GM18870 (cell line): ENCODE measurements around the gene IFITM1.
"Not testable (repeated sequence)": the region's sequence is repeated elsewhere in the genome, so short reads cannot be mapped to it uniquely, and the experiment has no call there.

Experiments used
- ATAC-seq: cut with Tn5 transposase; IDR thresholded peaks from one replicate; pipeline ENCODE4 v1.9.1; 2021; ENCODE audit warnings: moderate library complexity; ENCODE audit not compliant: unreplicated experiment

Gene IFITM1

DNA sequence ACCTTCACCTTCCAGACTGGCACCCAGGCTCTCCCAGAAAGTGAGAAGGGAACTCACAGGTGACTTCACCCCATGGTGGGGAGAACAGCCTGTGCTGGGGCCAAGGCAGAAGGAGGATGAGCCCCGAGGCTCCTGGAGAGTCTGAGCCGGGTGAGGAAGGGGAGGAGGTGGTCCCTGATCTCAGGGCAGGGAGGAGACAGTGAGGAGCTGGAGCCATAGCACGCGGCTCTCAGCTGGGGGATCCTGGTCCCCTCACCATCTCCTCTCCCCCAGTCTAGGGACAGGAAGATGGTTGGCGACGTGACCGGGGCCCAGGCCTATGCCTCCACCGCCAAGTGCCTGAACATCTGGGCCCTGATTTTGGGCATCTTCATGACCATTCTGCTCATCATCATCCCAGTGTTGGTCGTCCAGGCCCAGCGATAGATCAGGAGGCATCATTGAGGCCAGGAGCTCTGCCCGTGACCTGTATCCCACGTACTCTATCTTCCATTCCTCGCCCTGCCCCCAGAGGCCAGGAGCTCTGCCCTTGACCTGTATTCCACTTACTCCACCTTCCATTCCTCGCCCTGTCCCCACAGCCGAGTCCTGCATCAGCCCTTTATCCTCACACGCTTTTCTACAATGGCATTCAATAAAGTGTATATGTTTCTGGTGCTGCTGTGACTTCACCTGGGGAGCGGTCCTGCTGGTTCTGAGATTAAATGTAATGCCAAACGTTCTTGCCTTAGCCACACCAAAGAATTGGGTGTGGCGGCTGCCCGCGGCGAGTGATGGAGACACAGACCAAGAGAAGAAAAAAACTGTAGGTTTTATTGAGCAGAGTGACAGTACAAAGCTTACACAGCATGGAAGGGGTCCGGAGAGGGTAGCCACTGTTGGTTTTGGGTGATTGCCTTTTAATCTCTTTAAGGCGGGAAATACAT is 4.8 kb upstream of the IFITM1 start:
- not testable (repeated sequence) for ATAC-seq

DNA sequence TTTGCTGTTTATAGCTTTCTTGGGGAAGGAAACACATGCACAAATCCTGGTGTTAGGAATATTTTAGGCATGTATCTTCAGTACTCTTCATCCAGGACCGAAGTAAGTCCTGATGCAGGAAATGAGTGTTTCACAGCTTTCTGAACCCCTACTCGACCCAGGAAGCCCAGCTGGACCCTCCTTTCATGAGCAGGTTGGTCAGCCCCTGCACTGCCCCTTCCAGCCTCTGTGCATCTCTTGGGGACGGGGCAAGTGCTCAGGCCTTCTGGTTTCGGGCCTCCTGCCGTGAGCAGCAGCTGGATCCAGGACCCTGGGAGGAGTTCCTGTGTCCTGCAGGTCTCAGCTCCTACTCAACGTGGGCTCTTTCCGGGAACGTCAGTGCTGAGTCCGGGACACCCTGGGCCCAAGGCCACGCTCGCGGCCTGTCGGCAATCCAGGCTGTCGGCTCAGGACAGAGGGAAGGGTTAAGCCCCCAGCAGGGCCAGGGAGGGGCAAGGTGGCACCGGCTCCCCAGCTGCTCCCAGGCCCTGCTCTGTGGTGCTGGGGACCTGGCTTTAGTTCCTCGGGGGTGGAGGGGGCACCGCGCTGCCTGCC is 3.8 kb upstream of the IFITM1 start:
- not testable (repeated sequence) for ATAC-seq

DNA sequence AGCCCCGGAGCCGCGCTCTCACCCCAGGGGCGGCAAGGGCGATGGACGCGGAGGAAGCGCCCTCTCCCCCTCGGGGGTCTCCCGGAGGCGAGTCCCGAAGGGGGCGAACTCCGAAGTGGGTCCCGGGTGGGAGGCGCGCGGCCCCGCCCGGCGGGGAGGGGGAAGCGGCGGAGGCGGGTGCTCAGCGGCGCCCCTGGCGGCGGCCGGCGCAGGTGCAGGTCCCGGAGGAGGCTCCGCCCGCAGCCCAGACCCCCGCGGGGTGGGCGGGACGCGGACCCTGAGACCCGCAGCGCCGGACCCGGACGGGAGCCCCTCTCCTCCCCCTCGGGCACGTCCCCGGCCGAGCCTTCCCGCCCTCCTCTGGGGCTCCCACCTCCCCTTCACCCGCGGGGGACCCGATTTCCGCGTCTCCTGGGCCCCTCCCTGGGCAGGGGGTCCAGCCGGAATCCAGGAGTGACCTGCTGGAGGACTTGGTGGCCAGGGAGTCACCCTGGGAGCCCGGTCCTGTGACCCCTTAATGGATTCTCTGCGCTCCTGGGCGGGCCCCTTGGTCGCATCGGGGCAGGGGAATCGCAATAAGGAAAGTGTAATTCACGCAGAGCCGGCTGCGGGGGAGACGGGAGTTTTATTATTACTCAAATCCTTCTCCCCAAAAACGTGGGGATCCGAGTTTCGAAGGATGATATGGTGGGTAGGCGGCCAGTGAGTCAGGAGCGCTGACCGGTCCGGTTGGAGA is 2.7 kb upstream of the IFITM1 start:
- not testable (repeated sequence) for ATAC-seq

DNA sequence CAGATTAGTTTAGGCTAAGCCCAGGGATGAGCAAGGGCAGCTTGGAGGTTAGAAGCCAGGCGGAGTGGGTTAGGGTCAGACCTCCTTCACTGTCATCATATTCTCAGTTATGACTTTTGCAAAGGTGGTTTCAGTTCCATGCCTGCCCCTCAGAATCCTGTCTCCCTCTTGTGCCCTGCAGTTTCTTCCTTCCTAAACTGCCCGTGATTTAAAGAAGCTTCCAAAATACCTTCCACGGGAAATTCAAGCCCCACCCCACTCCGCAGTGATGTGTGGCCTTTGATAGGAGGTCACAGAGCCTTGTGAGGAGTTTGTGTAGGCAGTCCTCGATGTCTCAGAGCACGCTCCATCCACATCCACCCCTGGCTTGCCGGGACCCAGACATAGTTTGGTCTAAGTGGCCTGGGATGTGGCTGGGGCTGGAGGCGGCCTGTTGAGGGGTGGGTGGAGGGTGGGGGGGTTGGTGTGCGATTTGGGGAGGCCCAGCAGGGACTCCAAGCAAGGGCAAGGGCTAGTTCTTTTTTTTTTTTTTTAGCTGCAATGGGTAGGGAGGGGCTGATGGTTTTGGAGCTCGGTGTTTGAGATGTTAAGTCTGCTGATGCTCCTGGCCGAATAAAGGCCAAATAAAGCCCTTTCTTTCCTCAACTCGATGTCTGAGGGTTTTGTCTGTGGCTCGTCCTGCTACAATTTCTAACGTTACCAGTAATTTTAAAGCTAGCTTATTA is 1.6 kb upstream of the IFITM1 start:
- no peak for ATAC-seq

DNA sequence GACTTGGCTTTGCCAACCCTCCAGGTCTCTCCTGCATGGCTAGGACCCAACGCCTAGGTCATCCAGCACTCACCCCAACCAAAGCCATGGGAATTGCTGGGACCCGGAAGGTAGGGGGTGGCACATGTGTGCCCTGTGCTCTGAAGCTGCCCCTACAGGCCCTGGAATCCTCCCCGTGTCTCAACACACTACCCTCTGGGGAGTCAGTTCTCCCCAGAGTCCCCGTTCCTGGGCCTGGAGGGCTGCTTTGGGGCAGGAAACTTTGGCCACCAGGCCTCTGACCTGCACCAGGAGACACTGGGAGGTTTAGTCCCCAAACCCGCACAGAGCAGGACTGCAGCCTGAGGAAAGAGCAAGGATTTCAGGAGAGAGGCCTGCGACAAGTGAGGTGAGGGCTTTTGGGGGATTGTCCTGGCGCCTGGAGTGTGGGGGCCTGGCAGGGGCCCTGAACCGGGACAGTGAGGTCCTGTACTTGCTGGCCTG is 495 bp upstream of the IFITM1 start:
- no peak for ATAC-seq

DNA sequence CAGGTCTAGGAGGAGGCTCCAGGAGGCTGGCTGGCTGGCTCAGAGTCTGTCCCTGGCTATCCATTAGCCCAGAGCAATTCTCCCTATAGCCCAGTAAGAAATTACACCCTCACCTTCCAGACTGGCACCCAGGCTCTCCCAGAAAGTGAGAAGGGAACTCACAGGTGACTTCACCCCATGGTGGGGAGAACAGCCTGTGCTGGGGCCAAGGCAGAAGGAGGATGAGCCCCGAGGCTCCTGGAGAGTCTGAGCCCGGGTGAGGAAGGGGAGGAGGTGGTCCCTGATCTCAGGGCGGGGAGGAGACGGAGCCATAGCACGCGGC is 675 bp downstream of the IFITM1 start:
- ATAC-seq: not testable (repeated sequence)

DNA sequence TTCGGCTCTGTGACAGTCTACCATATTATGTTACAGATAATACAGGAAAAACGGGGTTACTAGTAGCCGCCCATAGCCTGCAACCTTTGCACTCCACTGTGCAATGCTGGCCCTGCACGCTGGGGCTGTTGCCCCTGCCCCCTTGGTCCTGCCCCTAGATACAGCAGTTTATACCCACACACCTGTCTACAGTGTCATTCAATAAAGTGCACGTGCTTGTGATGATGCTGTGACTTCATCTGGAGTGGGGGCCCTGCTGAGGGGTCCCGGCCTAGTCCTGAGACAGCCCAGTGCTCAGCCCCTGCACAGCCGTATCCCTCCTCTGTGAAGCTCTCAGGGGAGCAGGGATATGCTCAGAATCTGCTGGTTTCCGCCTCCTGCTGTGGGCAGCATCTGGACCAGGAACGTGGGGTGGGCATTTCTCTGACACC is 1.2 kb downstream of the IFITM1 start:
- no peak for ATAC-seq

DNA sequence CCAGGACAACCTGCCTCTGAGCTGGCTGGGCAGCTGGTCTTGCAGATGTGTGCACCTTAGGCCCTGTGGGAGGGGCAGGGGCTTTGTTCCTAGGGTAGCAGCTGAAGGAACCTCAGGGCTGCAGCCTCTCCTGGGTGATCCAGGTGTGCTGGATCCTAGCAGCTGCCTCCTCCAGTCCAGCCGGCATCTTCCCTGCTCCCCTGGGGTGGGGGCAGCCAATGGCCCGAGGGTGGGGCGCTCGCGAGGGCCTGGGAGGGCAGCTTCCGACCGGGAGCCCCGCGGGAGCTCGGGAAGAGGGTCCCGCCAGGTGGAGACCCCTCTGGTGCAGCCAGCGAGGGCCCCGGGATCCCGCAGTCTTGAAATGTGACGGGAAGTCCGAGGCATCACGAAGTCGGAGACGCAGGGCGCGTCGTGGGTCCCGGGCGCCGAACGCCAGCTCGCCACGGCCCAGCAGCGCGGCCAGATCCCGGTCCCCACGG is 1.7 kb downstream of the IFITM1 start:
- ATAC-seq: no peak

DNA sequence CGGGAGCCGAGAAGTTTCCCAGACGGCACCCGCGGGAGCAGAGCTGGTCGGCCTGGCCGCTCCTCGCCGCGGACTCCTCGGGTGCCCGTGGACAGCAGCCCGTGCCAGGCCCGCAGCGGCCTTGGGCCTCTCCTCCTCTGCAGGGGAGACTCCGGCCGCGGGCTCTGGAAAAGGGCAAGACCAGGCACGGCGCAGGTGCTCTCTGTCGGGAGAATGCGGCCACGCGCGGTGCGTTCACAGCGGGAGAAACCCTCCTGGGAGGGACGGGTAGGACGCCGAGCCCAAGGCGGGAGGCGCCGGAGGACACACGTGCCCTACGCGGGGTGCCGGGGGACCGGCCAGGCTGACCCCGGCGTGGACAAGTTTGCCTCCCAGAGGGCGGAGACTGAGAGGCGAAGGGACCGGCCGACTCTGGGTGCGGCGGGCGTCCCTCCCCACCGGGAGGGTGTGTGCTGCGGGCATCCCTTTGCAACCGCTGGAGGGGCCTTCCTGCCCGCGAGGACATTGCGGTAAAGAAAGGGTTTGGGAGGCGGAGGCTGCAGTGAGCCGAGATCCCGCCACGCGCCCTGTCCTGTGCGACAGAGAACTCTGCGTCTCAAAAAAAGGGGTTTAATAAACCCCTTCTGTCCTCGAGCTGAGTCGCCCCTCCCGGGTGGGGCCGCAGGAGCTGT is 2.3 kb downstream of the IFITM1 start:
- ATAC-seq: no peak

DNA sequence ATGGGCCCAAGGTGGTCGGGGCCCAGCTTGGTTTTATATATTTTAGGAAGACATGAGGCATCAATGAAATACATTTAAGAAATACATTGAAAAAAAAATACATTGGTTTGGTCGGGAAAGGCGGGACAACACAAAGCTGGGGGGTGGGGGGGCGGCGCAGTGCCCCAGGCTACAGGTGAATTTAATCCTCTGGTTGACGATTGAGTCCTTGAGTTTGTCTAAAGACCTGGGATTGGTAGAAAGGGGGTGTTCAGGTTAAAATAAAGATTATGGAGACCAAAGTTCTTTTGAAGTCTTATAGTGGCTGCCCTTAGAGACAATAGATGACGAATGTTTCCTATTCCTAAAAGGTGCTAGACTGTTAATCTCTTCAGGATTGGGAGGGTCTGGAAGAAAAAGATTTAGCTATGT is 3.1 kb downstream of the IFITM1 start:
- ATAC-seq: no peak

DNA sequence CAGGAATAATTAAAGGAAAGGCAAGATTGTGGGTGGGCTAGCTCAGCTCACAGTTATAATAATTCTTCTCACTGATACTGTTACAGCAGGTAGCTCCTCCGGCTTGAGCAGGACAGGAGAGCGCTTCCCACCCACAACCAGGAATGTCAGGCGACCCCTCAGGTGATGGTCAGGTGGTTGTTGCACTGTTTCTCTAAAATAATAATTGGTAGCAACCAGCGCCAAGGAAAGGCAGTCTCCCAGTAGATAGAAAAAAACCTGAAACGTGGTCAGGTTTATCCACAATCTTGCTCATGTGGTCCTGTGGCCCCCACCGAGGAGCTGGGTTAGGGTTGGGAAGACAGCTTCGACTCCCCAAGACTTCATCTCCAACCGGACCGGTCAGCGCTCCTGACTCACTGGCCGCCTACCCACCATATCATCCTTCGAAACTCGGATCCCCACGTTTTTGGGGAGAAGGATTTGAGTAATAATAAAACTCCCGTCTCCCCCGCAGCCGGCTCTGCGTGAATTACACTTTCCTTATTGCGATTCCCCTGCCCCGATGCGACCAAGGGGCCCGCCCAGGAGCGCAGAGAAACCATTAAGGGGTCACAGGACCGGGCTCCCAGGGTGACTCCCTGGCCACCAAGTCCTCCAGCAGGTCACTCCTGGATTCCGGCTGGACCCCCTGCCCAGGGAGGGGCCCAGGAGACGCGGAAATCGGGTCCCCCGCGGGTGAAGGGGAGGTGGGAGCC is 4.0 kb downstream of the IFITM1 start:
- ATAC-seq: not testable (repeated sequence)

DNA sequence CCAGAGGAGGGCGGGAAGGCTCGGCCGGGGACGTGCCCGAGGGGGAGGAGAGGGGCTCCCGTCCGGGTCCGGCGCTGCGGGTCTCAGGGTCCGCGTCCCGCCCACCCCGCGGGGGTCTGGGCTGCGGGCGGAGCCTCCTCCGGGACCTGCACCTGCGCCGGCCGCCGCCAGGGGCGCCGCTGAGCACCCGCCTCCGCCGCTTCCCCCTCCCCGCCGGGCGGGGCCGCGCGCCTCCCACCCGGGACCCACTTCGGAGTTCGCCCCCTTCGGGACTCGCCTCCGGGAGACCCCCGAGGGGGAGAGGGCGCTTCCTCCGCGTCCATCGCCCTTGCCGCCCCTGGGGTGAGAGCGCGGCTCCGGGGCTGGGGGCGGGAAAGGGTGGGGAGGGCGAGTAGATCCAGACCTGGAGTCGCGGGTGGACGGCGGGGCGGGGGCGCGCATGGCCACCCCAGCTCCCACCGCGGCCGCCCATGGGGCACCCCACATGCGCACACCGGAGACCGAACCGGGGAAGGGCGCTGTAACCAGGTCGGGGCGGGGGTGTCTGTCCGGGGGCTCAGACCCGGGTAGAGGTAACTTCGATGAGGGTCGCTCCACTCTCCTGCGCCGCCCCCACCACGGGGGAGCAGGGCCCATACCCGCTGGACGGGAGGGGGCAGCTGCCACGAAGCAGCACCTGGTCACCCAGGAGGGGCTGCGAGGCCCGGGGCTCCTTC is 4.7 kb downstream of the IFITM1 start:
- ATAC-seq: not testable (repeated sequence)

DNA sequence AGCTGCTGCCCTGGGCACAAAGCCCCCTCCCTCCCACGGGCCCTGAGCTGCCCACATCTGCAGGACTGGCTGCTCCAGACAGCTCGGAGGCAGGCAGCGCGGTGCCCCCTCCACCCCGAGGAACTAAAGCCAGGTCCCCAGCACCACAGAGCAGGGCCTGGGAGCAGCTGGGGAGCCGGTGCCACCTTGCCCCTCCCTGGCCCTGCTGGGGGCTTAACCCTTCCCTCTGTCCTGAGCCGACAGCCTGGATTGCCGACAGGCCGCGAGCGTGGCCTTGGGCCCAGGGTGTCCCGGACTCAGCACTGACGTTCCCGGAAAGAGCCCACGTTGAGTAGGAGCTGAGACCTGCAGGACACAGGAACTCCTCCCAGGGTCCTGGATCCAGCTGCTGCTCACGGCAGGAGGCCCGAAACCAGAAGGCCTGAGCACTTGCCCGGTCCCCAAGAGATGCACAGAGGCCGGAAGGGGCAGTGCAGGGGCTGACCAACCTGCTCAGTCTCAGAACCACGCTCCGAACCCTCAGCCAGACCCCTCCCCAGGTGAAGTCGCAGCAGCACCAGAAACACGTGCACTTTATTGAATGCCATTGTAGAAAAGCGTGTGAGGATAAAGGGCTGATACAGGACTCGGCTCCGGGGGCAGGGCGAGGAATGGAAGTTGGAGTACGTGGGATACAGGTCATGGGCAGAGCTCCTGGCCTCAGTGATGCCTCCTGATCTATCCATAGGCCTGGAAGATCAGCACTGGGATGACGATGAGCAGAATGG is 5.5 kb downstream of the IFITM1 start:
- not testable (repeated sequence) for ATAC-seq

DNA sequence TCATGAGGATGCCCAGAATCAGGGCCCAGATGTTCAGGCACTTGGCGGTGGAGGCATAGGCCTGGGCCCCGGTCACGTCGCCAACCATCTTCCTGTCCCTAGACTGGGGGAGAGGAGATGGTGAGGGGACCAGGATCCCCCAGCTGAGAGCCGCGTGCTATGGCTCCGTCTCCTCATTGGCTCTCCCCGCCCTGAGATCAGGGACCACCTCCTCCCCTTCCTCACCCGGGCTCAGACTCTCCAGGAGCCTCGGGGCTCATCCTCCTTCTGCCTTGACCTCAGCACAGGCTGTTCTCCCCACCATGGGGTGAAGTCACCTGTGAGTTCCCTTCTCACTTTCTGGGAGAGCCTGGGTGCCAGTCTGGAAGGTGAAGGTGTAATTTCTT is 6.0 kb downstream of the IFITM1 start:
- ATAC-seq: not testable (repeated sequence)

DNA sequence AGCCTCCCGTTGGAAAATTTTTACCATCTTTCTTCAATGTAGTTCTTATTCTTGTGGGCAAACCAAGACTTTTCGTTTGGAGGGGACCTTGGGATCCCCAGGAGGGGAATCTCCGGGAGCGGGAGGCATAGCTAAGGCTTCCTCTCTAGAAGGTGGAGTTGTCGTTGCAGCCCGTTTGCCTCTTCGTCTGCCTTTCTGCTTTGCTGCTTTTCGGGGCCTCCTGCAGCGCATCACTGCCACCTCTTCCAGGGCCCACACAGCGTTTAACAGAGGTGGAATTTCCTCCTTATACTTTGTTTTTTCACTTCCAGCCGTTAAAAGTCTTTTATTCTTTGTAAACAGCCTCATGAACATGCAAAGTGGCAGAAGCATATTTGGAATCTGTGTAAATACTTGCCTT is 10.3 kb downstream of the IFITM1 start:
- ATAC-seq: no peak

DNA sequence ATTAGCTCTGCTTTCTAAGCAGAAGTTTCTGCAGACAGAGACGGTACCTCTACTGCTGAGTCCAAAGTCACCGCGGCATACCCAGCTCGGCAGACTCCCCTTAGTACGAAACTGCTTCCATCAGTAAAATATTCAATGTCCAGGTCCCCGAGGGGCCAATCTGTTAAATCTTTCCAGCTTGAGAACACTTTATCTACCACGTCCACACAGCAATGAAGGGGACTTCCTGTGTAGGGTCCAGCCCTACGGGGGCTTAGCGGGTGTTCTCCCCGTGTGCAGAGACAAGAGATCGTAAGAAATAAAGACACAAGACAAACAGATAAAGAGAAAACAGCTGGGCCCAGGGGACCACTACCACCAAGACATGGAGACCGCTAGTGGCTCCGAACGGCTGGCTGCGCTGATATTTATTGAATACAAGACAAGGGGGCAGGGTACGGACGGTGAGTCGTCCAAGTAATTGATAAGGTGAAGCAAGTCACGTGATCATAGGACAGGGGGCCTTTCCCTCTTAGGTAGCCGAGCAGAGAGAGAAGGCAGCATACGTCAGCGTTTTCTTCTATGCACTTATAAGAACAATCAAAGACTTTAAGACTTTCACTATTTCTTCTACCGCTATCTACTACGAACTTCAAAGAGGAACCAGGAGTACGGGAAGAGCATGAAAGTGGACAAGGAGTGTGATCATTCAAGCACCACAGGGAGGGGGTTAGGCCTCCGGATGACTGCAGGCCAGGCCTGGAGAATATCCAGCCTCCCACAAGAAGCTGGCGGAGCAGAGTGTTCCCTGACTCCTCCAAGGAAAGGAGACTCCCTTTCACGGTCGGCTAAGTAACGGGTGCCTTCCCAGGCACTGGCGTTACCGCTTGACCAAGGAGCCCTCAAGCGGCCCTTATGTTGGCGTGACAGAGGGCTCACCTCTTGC is 11.0 kb downstream of the IFITM1 start:
- not testable (repeated sequence) for ATAC-seq
